K562 (cell line): ENCODE measurements around the gene PPARD.

Experiments used
- CHCHD3 ChIP-seq: fragments of 250-450 bp; sonication (Bioruptor Pico); IDR thresholded peaks from 2 replicates; pipeline ENCODE4 v2.1.2; 2022; ENCODE audit warnings: mild to moderate bottlenecking
- EZH2 ChIP-seq: IDR thresholded peaks from 2 replicates; pipeline ENCODE4 v1.6.1; 2012; ENCODE audit warnings: low read depth, mild to moderate bottlenecking, inconsistent platforms, low read length, borderline replicate concordance
- U2AF2 ChIP-seq: fragments of 200-400 bp; formaldehyde crosslinking; optimal IDR thresholded peaks from 2 replicates; pipeline ENCODE3; 2017; ENCODE audit warnings: low read depth, mild to moderate bottlenecking, low read length

DNA sequence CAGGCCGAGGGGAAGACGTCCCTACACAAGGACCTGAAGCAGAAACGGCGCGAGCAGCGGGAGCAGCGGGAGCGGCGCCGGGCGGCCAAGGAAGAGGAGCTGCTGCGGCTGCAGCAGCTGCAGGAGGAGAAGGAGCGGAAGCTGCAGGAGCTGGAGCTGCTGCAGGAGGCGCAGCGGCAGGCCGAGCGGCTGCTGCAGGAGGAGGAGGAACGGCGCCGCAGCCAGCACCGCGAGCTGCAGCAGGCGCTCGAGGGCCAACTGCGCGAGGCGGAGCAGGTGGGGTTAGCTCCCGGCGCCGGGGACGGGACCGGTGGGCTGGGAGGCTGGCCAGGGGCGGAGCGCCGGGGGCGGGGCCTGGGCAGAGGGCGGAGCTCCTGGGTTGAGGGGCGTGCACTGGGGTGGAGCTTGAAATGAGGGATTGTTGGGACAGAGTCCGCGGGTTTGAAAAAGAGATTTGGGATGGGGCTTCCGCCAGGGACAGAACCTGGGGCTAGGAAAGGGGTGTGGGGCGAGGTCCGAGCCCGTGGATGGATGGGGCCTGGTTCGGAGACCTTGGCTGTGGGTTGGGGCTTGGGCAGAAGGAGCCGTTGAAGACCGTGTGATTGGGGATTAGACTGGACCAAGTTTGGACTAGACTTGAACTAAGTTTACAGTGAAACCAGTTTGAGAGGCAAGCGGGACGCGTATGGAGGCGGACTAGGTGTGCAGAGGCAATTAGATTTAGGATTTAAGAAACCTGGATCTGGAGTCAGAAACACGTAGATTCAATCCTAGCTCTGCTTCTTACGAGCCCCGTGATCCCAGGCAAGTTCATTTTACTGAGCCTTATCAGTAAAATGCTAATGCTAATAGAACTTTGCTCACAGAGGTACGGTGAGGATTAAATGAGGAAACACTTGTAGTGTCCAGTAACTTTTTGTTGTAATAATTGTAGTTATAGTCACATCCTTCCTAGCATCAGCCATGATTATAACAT, 23.9 kb upstream of the PPARD start:
- no peak for TF ChIP-seq CHCHD3 (CRISPR knock-in tag)
- TF ChIP-seq EZH2 = no peak
- TF ChIP-seq U2AF2 = no peak
